Stimulated activated CD4-positive, alpha-beta T cell treated with anti-CD3 and anti-CD28 coated beads, TNF-alpha, amount 100 ng/mL, for 4 hours (primary cell): ENCODE results near the gene TM4SF20.

Experiments used
- DNase-seq, 3 experiments: peaks; one replicate each; pipeline ENCODE4 v3.0.0-alpha.2; 2020; ENCODE audit warnings: low read depth in 3 of 3

Gene TM4SF20, protein sequence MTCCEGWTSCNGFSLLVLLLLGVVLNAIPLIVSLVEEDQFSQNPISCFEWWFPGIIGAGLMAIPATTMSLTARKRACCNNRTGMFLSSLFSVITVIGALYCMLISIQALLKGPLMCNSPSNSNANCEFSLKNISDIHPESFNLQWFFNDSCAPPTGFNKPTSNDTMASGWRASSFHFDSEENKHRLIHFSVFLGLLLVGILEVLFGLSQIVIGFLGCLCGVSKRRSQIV

DNA sequence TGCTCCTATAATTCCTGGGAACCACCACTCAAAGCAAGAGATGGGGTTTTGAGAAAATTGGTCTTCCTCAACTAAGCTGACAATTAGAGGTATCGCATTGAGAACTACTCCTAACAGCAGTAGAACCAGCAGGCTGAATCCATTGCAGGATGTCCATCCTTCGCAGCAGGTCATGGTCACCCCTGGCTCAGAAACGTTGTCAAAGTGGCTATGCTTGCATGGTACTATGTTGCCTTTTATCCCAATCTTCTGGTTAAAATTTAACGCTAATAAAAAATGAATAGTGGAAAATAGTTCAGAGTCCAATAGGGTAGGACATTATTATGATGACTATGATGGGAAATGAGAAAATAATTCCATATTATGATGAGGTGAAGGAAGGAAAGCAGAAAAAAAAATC, at the start of gene TM4SF20:
TM4SF20 (minus strand) TSS at position 212 of the 400 bp plus-strand sequence; CDS start at position 174, 38 bp downstream.
- no peak for DNase-seq

GRCh38 chr2:227428731-227429285, 49.7 kb upstream of the TM4SF20 start:
- DNase-seq: no peak

- DNase-seq: no peak
Measured at GRCh38 chr2:227423656-227424499, 44.8 kb upstream of the TM4SF20 start.

GRCh38 chr2:227420087-227421052, 41.3 kb upstream of the TM4SF20 start:
- no peak for DNase-seq

DNA sequence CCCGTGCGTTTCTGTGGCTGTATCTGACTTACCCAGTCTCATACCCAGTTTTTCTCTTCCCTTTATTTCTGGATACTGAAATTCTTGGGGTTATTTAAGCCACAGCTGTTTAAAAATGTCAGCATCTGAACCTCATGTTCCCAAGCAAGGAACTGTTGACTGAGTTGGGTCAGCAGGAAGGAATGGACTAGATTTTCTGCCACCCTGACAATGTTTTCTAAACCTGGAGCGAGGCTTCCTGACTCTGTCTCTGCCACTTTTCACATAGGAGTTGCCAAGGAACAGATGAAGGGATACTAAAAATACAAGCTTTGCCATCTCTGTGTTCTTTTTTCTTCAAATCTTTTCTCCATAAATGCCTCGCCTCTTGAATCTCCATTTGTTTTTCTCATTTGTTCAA, 37.6 kb upstream of the TM4SF20 start:
- no peak for DNase-seq

DNA sequence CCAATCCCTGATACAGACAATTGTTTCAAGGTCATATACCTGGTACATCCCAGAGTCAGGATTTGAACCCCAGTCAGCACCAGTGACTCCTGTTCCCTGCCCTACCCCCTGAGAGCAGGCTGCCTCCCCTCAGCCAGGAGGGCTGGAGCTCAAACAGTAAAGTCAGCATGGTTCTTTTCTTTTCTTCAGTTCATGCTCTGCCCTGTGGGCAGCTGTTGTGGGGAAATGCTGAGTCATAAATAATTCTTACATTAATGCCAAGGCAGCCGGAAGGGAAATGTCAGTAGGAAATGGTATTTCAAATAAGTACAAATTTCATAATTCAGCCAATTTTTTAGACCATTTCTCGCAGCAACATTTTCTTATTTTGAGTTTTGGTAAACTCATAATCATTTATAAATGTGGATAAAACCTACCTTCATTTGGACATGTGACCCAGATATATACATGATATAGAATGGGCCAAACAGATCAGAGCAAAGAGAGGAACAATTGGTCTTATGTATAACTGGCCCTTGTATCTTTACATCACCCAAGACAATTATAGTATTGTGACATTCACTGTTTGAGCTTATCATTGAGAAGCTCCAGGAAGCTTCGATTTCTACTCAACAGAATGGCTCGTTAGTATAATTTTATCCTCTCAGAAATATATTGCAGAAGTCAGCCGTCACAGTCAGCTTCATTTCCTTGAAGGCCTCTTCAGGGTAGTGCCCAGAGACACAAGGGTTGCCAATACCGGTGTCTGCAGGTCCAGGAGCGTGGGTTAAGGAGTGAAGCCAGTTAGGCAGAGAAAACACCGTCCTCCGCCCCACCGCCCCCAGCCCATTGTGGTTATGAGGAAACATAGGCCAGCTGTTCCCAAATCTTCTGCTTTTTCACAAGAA, 36.7 kb upstream of the TM4SF20 start:
- DNase-seq: peak in 1 of 3 experiments; percentile 2

DNA sequence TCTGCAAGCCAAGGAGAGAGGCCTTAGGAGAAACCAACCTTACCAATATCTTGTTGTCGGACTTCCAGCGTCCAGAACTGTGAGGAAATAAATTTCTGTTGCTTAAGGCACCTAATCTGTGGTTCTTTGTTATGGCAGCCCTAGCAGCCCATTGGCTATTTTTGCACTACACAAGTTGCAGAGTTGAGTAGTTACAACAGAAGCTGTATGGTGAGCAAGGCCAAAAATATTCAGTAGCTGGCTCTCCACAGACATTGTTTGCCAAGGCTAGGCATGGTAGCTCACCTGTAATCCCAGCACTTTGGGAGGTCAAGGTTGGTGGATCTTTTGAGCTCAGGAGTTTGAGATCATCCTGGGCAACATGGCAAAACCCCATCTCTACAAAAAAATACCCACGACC, 35.7 kb upstream of the TM4SF20 start:
- no peak for DNase-seq

- no peak for DNase-seq
Measured at GRCh38 chr2:227413371-227413770, 34.3 kb upstream of the TM4SF20 start.

DNA sequence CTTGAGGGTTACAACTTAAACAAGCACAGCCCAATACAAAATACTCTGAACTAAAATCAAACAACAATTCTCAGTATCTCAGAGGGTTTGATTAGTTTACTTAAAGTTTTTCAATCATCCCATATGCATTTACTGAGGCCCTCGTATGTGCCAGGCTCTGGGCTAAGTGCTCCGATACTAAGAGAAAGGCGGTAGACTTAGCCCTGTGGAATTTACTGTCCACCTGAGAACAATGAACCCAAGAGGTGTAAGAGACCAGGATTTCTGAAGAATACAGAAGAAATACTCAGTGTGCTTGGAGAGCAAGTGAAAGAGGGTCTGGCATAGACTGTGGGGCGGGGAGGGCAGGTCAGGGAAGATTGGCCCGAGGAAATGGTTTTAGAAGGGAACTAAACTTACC, 33.8 kb upstream of the TM4SF20 start:
- DNase-seq: no peak

- DNase-seq: no peak
Measured at GRCh38 chr2:227411990-227412350, 32.9 kb upstream of the TM4SF20 start.

GRCh38 chr2:227411320-227411989, 32.3 kb upstream of the TM4SF20 start:
- peak in 2 of 3 experiments; percentile 21 to 30 for DNase-seq

GRCh38 chr2:227410191-227410590, 31.1 kb upstream of the TM4SF20 start:
- DNase-seq: no peak

DNA sequence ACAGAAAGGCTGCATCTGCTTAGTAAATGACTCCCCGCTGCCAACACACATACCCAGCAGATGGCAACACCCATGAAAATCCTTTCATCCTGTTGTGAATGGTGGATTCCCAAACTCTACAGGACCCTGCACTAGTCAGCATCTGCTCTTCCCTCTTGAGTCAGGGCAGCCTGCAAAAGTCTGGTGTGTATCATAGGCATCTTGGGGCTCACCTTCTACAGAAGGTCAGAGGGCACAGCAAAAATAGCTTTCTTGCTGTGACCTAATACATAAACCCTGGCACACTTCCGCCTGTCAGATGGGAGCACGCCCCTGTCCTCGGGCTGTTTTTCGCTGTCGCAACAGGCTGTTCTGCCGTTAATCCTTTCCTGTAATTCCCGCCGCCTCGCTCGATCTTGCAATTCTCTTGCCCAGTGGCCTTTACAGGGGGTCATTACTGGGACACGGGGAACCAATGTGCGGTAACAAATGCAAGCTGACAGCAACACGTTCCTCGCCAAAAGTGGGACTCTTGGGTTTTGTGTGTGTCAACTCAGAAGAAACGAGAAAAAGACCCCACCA, 28.6 kb upstream of the TM4SF20 start:
- no peak for DNase-seq

GRCh38 chr2:227406177-227407031, 27.3 kb upstream of the TM4SF20 start:
- DNase-seq: no peak

- DNase-seq: no peak
Measured at GRCh38 chr2:227404585-227405271, 25.6 kb upstream of the TM4SF20 start.

DNA sequence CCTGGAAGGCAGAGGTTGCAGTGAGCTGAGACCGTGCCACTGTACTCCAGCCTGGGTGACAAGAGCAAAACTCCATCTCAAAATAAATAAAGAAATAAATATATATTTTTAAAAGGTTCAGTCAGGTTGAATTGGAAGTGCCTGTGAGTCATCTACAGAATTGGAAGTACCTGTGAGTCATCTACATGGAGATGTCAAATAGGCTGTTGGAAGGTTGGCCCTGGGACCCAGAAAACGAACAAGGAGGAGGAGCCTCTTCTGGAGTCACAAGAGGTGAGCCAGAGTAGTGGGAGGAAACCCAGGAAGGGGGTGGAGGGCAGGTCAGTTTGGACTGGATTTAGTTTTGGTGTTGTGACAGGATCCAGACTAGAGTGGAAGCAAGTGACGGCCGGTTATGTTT, 23.9 kb upstream of the TM4SF20 start:
- no peak for DNase-seq

- DNase-seq: no peak
Measured at GRCh38 chr2:227402321-227402720, 23.2 kb upstream of the TM4SF20 start.

DNA sequence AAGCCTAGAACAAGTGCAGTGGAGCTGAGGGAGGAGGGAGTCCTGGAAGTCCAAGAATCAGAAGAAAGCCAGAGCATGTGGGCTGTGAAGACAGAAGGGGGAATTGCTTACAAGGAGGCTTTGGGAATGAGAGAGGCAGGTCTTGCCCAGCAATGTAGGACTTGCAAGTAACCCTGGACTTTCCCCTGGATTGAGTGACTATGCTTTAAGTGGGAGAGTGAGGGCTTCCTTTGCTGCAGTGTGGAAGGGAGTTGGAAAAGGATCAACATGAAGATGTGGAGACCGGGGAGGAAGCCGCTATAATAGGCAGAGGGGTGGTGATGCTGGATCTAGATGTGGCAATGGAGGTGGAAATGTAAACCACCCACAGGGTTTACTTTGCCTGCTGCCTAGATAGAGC, 22.4 kb upstream of the TM4SF20 start:
- DNase-seq: no peak
